Astrocyte (in vitro differentiated cells and primary cell): ENCODE measurements around the gene FARS2. TPM values are rescaled to one million over a fixed set of nuclear protein-coding genes. Genes with fewer than 3 reads are reported as not detected.

ENCODE experiments used
- DNase-seq: peaks from one replicate; pipeline ENCODE4 v3.0.0-alpha.2; 2010; ENCODE audit warnings: low read depth
- FAIRE-seq: peaks from 2 replicates; lab custom pipeline; 2011; peaks lifted over from hg19 to GRCh38; lab: Jason Lieb, UNC
- H2AFZ ChIP-seq: 2 replicates; pipeline ENCODE4 v1.6.0; 2012; ENCODE audit warnings: low read depth, low read length, inconsistent platforms
- H3K27ac ChIP-seq: 2 replicates; pipeline ENCODE4 v1.5.1; 2011; ENCODE audit warnings: low read depth, low read length, inconsistent platforms
- H3K27me3 ChIP-seq: 2 replicates; pipeline ENCODE4 v1.6.0; 2011; ENCODE audit warnings: low read length, inconsistent platforms; ENCODE audit not compliant: insufficient read depth
- H3K36me3 ChIP-seq: 2 replicates; pipeline ENCODE4 v1.5.1; 2011; ENCODE audit warnings: low read length, inconsistent platforms; ENCODE audit not compliant: insufficient read depth
- H3K4me1 ChIP-seq: 2 replicates; pipeline ENCODE4 v1.5.1; 2011; ENCODE audit warnings: low read length, inconsistent platforms; ENCODE audit not compliant: insufficient read depth
- H3K4me2 ChIP-seq: 2 replicates; pipeline ENCODE4 v1.6.0; 2012; ENCODE audit warnings: low read length, inconsistent platforms
- H3K4me3 ChIP-seq: 2 replicates; pipeline ENCODE4 v1.5.1; 2011; ENCODE audit warnings: low read depth, mild to moderate bottlenecking, low read length, inconsistent platforms; ENCODE audit not compliant: insufficient read depth
- H3K79me2 ChIP-seq: 2 replicates; pipeline ENCODE4 v1.6.0; 2012; ENCODE audit warnings: mild to moderate bottlenecking, low read length, inconsistent platforms; ENCODE audit not compliant: insufficient read depth
- H3K9ac ChIP-seq: 2 replicates; pipeline ENCODE4 v1.6.0; 2012; ENCODE audit warnings: mild to moderate bottlenecking, low read length, inconsistent platforms
- H3K9me3 ChIP-seq: 2 replicates; pipeline ENCODE4 v1.5.1; 2012; ENCODE audit warnings: low read depth, mild to moderate bottlenecking, low read length, inconsistent platforms; ENCODE audit not compliant: insufficient read depth
- H4K20me1 ChIP-seq: 2 replicates; pipeline ENCODE4 v1.6.0; 2012; ENCODE audit warnings: low read length, inconsistent platforms; ENCODE audit not compliant: insufficient read depth
- H3K27ac Mint-ChIP-seq: one replicate; pipeline ENCODE4 v1.8.0; 2021; ENCODE audit warnings: mild to moderate bottlenecking, mixed read lengths; ENCODE audit not compliant: unreplicated experiment
- H3K27me3 Mint-ChIP-seq: one replicate; pipeline ENCODE4 v1.8.0; 2021; ENCODE audit warnings: low read depth, mixed read lengths; ENCODE audit not compliant: unreplicated experiment
- H3K36me3 Mint-ChIP-seq: one replicate; pipeline ENCODE4 v1.8.0; 2021; ENCODE audit warnings: low read depth, mixed read lengths; ENCODE audit not compliant: unreplicated experiment
- H3K4me1 Mint-ChIP-seq: one replicate; pipeline ENCODE4 v1.8.0; 2021; ENCODE audit warnings: low read depth, mixed read lengths; ENCODE audit not compliant: unreplicated experiment
- H3K4me3 Mint-ChIP-seq: one replicate; pipeline ENCODE4 v1.8.0; 2021; ENCODE audit warnings: mild to moderate bottlenecking, moderate library complexity, mixed read lengths; ENCODE audit not compliant: unreplicated experiment
- H3K9me3 Mint-ChIP-seq: one replicate; pipeline ENCODE4 v1.8.0; 2021; ENCODE audit warnings: mild to moderate bottlenecking, mixed read lengths; ENCODE audit not compliant: unreplicated experiment
- EZH2 ChIP-seq: IDR thresholded peaks from 2 replicates; pipeline ENCODE4 v1.6.1; 2012; ENCODE audit warnings: mild to moderate bottlenecking, low read length, inconsistent platforms; ENCODE audit not compliant: insufficient read depth
- total RNA-seq: library from RNA; stranded (reverse); gene quantifications from 2 replicates; pipeline ENCODE4 v1.2.1, GENCODE V29; 2021
- TF ChIP-seq, protein P1 (sequence below): IDR thresholded peaks from 2 replicates; pipeline ENCODE4 v1.5.1; 2011; ENCODE audit warnings: low read depth, mild to moderate bottlenecking, inconsistent platforms, low read length, moderate library complexity; ENCODE audit not compliant: insufficient read depth

FARS2 gene
- total RNA-seq, 1 donor from 2014 or later: 13.3 TPM

- Histone ChIP-seq H3K4me2 (no peak overlapping the region), H3K9ac (no peak overlapping the region), H4K20me1 (no peaks in the 10 kb centered on the region), H2AFZ (no peak overlapping the region), H3K27ac (no peak overlapping the region), H3K4me1 (no peaks in the 10 kb centered on the region), H3K4me3 (no peak overlapping the region), H3K9me3 (no peaks in the 10 kb centered on the region), H3K27me3 (no peaks in the 10 kb centered on the region), H3K79me2 (no peaks in the 10 kb centered on the region), H3K36me3 (no peaks in the 10 kb centered on the region)
- TF ChIP-seq, protein P1, sequence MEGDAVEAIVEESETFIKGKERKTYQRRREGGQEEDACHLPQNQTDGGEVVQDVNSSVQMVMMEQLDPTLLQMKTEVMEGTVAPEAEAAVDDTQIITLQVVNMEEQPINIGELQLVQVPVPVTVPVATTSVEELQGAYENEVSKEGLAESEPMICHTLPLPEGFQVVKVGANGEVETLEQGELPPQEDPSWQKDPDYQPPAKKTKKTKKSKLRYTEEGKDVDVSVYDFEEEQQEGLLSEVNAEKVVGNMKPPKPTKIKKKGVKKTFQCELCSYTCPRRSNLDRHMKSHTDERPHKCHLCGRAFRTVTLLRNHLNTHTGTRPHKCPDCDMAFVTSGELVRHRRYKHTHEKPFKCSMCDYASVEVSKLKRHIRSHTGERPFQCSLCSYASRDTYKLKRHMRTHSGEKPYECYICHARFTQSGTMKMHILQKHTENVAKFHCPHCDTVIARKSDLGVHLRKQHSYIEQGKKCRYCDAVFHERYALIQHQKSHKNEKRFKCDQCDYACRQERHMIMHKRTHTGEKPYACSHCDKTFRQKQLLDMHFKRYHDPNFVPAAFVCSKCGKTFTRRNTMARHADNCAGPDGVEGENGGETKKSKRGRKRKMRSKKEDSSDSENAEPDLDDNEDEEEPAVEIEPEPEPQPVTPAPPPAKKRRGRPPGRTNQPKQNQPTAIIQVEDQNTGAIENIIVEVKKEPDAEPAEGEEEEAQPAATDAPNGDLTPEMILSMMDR: no peak
- TF ChIP-seq EZH2: no peak
- H3K27ac Mint-ChIP-seq: no peak overlapping the region
- peaks cover 10% of the 10 kb centered on the region for H3K9me3 Mint-ChIP-seq
- H3K27me3 Mint-ChIP-seq: peaks cover 31% of the 10 kb centered on the region
- H3K4me3 Mint-ChIP-seq: no peak overlapping the region
- FAIRE-seq (no peak), DNase-seq (no peak)
- no peaks in the 10 kb centered on the region for H3K4me1 Mint-ChIP-seq
- H3K36me3 Mint-ChIP-seq: peaks cover 3% of the 10 kb centered on the region
Measured at GRCh38 chr6:5814116-5814515, 552.8 kb downstream of the FARS2 start.

DNA sequence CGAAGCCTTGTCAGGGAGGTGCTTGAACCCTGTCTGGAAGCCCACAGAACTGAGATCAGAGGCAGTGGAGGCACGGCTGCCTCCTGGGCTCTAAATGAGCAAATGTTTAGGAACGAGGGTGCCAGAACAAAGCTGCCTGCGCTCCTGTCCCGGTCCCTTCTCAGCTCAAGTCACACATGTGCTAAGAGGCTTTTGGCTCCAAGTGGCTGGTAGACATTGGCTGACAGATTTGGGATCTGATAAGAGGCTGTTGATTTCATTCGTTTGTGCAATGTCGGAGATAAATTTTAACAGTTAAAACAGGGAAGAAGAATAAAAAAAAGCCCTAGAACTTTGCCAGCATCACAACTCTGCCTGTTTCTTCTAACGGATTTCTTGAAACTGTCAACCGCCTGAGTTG is 553.6 kb downstream of the FARS2 start:
- no peak for DNase-seq
- H3K36me3 ChIP-seq: no peaks in the 10 kb centered on the region
- TF ChIP-seq EZH2: no peak
- TF ChIP-seq, protein P1: no peak
- no peaks in the 10 kb centered on the region for H3K9me3 ChIP-seq
- H3K4me3 ChIP-seq: no peak overlapping the region
- FAIRE-seq: no peak
- Mint-ChIP-seq H3K4me3 (no peak overlapping the region), H3K27ac (no peak overlapping the region), H3K9me3 (peaks cover 10% of the 10 kb centered on the region), H3K36me3 (peaks cover 3% of the 10 kb centered on the region), H3K4me1 (no peaks in the 10 kb centered on the region), H3K27me3 (peaks cover 25% of the 10 kb centered on the region)
- H3K4me2 ChIP-seq: no peak overlapping the region
- no peaks in the 10 kb centered on the region for H3K79me2 ChIP-seq
- H2AFZ ChIP-seq: no peak overlapping the region
- H3K27ac ChIP-seq: no peak overlapping the region
- H3K27me3 ChIP-seq: no peaks in the 10 kb centered on the region
- no peaks in the 10 kb centered on the region for H3K4me1 ChIP-seq
- H3K9ac ChIP-seq: no peak overlapping the region
- H4K20me1 ChIP-seq: no peaks in the 10 kb centered on the region

- Mint-ChIP-seq H3K4me3 (no peak overlapping the region), H3K4me1 (no peaks in the 10 kb centered on the region), H3K27ac (no peak overlapping the region), H3K27me3 (peaks cover 16% of the 10 kb centered on the region), H3K9me3 (peaks cover 14% of the 10 kb centered on the region), H3K36me3 (peaks cover 2% of the 10 kb centered on the region)
- H3K9me3 ChIP-seq: no peaks in the 10 kb centered on the region
- TF ChIP-seq, protein P1: no peak
- TF ChIP-seq EZH2: no peak
- H3K27me3 ChIP-seq: no peaks in the 10 kb centered on the region
- no peak overlapping the region for H3K4me3 ChIP-seq
- FAIRE-seq (no peak), DNase-seq (no peak)
- no peak overlapping the region for H3K9ac ChIP-seq
- no peaks in the 10 kb centered on the region for H4K20me1 ChIP-seq
- H2AFZ ChIP-seq: no peak overlapping the region
- H3K79me2 ChIP-seq: no peaks in the 10 kb centered on the region
- H3K4me2 ChIP-seq: no peak overlapping the region
- no peak overlapping the region for H3K27ac ChIP-seq
- H3K4me1 ChIP-seq: no peaks in the 10 kb centered on the region
- H3K36me3 ChIP-seq: no peaks in the 10 kb centered on the region
Measured at GRCh38 chr6:5817869-5818268, 556.6 kb downstream of the FARS2 start.
